Activated CD4-positive, alpha-beta T cell treated with anti-CD3 and anti-CD28 coated beads, Interleukin-2, Interleukin-6, amounts not matched to agents 100 ng/mL and 50 ng/mL, durations not matched to agents 16 hours and 8 hours (primary cell): ENCODE measurements around the gene RNF121.

Experiments used
- DNase-seq: peaks from one replicate; pipeline ENCODE4 v3.0.0-alpha.2; 2020

The RNF121 gene

DNA sequence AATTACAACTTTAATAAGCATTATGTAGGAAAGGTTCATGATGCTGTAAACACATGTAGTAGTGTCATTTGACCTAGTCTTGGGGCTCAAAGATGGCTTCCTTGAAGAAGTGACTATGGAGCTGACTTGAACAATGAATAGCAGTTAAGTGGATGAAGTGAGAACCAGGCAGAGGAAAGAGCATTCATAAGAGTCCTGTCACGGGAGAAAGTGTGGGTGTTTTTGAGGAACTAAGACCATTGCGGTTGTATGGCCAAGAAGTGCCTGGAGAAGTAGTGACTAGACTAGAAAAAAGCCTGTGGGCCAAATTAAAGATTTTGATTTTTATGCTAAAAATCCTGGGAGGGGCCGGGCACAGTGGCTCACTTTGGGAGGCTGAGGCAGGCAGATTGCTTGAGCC, 62.6 kb downstream of the RNF121 start:
- DNase-seq, result no peak

DNA sequence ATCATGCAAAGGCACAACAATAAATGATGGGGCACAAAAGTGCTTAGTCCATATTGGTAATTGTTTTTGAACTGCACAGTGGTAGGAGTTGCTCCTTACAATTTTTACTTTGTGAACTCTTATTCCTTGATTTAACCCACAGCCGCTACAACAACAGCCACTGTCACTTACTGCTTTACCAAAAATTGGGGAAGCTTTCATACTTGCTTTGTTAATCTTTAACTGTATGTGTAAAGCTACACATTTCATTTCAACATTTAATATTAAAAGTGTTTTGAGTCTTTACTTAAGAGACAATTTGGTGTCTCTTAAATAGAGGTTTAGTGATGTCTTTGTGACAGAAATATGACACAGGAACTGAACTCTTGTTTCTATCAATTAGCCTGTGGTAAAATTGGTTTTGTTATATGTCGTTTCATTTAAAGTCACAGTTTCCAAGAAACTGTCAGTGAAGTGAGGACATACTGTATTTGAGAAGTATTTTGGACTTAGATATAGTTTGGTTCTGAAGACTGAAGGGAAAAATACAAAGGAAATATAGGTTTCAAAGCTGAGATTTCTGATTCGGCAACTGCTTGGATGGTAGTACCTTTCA, 63.4 kb downstream of the RNF121 start:
- no peak for DNase-seq

DNA sequence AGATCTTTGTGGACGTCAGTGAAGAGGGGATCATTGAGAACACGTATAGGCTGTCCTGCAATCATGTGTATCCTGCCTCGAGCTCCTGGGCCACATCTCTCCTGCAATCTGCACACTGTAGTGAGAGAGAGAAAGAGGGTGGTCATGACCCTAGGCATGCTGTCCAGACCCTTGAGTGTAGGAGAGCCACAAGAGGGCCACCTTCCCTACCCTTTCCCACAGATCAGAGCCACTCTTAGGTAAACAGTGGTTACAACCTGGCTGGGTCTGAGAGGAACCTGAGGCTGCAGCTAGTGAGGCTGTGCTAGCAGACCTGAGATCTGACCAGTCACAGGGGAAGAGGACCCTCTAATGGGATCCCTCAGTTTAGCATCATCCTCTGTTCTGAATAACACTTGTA, 65.9 kb downstream of the RNF121 start:
- DNase-seq, result no peak

DNA sequence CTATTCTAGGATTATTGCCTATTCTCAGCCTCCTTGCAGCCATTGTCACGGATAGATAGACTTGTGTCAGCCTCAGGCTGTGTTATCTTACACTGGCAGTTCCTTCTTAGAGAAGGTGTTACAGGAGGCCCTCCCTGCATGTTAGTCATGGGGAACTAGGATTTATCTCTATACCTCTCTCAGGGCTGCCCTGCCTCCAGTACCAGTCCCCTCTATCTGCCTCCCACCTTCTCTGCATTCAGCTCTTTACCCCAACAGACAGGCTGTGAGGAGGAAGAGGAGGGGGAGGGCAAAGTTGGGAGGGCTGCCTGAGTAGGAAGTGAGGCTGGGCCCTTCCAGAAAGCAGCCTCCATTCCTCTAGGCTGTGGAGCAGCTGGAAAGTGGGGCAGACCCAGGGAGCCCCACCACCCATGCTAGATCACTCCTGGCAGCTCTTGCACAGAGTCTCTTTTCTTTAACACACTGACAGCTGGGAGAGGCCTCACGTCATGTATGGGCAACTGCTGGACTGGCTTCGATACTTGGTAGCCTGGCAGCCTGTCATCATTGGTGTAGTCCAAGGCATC, 67.0 kb downstream of the RNF121 start:
- DNase-seq, result no peak

DNA sequence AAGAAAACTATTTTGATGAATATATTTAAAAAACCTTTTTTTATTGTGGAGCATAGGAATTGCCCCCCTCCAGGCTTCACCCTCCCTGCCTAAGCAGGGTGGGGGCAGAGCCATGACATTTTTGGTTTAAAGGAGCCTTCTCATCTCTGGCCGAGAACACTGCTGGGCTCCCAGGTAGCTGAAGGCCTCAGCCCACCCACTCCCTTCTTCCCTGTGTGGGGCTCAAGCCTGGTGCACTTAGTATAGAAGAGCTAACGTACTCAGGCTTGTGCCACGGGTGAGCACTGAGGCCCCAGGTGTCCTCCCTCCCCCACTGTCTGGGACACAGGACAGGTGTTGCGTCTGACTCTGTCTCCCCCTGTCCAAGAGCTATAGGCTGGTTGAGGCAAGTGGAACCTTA, 67.7 kb downstream of the RNF121 start:
- DNase-seq, result no peak

DNA sequence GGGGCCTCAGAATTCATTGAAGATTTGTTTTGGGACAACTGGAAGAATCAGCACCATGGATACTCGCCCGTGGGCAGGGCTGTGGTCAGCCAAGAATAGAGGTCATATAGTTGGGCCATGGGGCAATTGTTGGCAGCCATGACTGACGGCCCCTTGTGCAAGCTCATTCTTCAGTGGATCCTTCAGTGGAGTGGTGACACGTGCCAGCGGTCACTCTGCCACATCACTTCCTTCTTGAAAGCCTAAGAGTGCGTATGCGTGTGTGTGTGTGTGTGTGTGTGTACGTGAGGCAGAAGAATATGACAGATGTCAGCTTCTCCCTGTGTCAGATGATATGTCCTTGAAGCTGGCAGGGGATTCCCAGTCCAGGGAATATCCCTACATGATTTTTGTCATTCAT, 68.1 kb downstream of the RNF121 start:
- DNase-seq, result no peak

DNA sequence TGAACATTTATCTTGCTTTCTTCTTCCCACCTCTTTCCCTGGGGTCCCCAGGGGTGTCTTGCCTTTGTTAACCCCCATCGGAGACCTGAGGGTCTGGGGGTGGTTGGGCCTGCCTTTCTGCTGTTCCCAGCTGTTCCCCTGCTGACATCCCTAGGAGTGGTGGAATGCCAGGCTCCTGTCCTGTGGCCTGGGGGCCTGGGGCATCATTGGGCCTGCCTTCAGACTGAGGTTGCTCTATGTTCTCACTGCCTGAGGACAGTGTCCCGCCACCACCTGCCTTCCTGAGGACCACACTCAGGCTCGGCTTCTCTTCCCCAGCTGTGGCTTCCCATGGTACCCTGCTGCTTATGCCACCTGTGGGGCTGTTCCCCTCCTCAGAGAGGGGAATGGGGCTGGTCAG, 68.7 kb downstream of the RNF121 start:
- no peak for DNase-seq

DNA sequence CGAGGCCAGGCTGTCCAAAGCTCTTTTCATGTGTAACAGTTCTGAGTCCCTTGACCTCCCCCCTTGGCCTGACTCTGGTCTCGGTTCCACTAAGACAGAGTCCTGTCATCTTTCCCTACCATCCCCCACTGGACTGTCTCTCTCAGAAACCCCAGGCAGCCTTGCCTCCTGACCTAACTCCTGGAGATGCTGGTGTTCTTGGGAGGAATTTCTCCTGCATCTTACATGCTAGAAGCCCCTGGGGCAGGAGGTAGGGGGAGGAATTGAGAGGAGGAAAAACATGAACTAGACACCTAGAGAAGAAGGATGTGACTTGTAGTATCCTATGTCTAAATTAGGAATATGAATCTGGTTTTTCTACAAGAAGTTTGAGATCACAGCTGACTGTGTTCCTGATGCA, 69.2 kb downstream of the RNF121 start:
- DNase-seq, result no peak

DNA sequence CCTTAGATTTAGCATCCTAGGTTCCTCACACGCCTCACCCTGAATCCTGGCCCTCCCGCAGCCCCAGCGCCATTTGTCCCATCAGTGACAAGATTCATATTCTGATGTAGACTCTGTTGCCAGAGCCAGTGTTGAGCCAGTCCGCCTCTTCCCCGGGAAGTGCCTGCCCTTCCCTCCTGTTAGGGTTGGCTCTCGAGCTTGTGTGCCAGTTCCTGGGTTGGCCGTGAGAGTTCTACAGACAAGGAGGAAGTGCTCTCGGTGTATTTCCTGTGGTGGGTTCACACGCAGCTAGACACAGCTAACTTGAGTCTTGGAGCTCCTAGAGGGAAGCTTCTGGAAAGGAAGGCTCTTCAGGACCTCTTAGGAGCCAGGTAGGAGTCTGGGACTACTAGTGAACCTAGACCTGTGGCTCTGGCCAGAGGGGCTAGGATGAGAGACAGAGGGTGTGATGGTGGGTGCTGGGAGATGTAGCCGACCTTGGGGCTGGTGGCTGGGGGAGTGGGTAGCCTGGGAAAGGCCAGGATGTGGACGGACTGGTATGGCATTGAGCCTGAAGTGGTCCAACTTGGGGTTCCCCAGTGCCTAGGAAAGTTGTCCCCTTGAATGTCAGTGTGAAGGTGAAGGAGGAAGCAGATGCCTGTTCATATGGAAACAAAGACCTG, 69.9 kb downstream of the RNF121 start, which contains the start of gene IL18BP:
Gene IL18BP, plus strand, starts transcription at position 261 of the 662 bp plus-strand sequence. CDS start 1,076 bp downstream, outside the sequence.
- peak; percentile 55 for DNase-seq

DNA sequence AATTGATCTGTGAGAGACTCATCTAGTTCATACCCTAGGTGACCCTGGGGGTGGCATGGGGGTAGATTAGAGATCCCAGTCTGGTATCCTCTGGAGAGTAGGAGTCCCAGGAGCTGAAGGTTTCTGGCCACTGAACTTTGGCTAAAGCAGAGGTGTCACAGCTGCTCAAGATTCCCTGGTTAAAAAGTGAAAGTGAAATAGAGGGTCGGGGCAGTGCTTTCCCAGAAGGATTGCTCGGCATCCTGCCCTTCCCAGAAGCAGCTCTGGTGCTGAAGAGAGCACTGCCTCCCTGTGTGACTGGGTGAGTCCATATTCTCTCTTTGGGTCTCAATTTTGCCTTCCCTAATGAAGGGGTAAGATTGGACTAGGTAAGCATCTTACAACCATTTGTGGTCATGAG, 70.5 kb downstream of the RNF121 start:
- DNase-seq, result no peak

DNA sequence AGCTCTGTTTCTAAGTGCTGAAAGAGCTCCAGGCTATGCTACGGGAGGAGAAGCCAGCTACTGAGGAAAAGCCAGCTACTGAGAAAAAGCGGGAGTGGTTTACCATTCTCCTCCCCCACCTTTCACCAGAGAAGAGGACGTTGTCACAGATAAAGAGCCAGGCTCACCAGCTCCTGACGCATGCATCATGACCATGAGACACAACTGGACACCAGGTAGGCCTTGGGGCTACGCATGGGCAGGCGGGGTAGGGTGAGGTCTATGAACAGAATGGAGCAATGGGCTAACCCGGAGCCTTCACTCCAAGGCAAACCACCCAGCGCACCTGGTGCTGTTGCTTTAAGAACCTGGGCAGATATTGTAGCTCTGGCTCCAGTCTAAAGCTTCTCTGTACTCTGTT, 71.0 kb downstream of the RNF121 start:
- no peak for DNase-seq

DNA sequence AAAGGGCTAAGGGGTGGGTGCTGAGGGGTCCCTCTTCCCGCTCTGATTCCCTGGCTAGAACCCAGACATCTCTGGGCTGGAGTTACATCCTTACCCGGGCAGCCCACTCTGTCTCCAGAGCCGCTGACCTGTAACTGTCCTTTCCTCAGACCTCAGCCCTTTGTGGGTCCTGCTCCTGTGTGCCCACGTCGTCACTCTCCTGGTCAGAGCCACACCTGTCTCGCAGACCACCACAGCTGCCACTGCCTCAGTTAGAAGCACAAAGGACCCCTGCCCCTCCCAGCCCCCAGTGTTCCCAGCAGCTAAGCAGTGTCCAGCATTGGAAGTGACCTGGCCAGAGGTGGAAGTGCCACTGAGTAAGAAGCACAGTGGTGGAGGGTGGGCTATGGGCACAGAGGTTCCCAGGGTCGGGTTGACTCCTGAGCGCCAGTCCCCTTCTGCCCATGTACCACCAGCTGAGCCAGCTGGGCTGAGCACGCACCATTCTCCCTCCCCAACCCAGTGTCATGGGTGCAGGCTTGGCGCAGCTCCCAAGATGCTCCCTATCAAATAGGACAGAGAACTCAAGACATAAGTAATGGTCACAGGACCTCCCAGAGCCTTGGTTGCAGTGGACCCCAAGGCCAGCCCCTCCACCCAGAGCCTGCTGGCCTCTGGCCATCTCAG, 71.5 kb downstream of the RNF121 start:
- no peak for DNase-seq

DNA sequence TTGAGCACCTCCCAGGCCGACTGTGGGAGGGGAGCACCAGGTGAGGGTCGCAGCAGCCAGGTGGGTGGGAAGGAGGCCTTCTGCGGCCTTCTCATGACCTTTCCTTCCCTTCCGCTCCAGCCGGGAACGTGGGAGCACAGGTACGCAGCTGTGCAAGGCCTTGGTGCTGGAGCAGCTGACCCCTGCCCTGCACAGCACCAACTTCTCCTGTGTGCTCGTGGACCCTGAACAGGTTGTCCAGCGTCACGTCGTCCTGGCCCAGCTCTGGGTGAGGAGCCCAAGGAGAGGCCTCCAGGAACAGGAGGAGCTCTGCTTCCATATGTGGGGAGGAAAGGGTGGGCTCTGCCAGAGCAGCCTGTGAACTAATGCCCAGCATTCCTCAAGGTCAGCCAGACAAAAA, 72.4 kb downstream of the RNF121 start:
- DNase-seq, result no peak

DNA sequence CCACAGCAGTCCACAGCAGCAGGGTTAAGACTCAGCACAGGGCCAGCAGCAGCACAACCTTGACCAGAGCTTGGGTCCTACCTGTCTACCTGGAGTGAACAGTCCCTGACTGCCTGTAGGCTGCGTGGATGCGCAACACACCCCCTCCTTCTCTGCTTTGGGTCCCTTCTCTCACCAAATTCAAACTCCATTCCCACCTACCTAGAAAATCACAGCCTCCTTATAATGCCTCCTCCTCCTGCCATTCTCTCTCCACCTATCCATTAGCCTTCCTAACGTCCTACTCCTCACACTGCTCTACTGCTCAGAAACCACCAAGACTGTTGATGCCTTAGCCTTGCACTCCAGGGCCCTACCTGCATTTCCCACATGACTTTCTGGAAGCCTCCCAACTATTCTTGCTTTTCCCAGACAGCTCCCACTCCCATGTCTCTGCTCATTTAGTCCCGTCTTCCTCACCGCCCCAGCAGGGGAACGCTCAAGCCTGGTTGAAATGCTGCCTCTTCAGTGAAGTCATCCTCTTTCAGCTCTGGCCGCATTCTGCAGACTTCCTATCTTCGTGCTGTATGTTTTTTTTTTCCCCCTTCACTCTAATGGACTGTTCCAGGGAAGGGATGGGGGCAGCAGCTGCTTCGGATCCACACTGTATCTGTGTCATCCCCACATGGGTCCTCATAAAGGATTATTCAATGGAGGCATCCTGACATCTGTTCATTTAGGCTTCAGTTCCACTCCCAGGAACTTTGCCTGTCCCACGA, 73.2 kb downstream of the RNF121 start:
- DNase-seq, result no peak

DNA sequence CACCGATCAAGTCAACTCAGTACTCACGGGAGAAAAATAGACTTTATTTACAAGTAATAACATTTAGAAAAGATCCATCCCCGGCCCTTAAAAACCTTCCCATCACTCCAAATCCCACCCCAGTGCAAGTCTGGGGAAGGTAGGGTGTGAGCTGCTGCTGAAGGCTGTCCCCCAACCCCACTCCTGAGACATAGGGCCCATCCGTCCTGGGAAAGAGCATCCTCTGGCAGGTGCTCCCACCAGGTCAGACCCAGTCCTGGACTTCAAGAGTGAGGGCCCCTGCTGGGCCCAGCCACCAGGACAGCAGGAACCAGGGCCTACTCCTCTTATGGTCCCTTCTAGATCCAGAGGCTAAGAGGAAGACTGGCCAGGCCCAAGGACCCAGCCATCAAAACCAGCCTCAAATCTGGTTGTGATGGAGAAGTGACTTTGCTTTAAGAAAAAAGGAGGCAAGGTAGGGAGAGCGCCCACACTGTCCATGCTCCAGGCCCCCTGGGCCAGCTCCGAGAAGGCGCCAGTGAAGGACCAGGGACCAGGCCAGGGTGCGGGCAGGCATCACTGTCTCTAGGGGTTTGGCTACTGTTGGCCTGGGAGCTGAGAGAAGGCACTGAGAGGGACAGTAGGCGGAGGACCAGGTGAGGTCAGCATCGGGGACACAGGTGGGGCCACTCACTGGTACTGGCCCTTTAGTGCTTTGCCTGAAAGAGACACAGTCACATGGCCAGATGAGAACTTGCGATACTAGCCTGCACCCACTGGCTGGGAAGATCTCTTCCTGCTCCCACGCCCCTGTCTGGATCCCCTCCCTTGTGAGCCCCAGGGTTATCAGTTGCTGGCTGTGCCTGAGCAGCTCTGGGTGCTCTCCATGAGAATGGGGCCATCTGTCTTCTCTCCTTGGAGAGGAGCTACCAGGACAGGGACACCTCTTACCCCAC, 74.3 kb downstream of the RNF121 start:
- no peak for DNase-seq

DNA sequence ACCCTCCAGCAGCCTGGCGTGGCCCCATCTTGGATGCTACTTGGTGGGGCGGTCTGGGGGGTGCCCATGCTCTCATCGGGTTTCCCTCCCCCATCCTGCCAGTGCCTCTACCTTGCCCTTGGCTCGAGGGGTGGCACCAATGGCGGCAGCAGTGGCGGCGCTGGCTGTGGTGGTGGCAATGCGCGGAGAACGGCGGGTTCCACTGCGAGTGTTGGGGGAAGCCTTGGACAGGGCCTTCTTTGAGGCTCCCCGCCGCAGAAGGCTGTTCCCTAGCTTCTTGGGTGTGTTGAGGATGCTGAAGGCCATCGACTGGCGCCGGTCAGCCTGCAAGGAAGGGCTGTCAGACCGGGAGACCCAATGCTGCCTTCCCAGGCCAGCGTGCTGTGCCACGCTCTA, 74.9 kb downstream of the RNF121 start:
- DNase-seq, result no peak

DNA sequence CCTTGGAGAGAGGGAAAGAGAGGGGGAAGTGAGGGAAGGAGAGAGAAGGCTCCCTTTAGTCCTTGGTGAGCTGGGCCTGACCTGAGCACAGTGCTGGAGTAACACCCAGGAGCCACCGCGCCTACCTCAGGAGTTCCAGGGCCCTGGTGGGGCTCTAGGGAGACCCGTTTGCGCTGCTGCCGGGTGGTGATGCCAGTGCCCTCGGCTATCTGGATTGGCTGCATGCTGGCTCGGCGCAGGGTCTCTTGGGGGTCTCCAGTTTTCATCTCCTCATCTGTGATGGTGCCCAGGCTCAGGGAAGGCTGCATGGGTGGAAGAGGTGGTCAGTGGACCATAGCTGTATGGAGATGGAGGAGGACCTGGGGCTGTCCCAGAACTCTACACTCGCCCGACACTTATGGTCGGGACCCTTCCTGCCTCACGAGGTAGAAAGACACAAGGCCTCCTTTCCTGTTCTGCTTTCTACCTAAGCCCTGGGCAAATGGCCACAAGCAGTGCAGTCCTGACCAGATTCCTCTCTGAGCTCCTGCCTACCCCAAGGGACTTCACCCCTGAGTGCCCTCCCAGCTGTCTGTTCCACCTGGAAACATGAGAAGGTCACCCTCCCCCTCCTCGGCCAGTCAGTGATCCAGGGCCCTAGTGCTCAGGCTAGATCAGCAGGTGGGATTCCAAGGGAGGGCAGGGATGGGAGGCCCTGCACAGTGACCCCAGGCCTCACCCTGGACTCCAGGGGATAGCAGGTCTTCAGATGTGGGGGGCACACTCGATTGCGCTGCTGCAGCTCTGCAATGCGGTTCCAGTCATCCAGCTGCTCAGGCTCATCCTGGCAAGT, 75.9 kb downstream of the RNF121 start:
- DNase-seq, result no peak

DNA sequence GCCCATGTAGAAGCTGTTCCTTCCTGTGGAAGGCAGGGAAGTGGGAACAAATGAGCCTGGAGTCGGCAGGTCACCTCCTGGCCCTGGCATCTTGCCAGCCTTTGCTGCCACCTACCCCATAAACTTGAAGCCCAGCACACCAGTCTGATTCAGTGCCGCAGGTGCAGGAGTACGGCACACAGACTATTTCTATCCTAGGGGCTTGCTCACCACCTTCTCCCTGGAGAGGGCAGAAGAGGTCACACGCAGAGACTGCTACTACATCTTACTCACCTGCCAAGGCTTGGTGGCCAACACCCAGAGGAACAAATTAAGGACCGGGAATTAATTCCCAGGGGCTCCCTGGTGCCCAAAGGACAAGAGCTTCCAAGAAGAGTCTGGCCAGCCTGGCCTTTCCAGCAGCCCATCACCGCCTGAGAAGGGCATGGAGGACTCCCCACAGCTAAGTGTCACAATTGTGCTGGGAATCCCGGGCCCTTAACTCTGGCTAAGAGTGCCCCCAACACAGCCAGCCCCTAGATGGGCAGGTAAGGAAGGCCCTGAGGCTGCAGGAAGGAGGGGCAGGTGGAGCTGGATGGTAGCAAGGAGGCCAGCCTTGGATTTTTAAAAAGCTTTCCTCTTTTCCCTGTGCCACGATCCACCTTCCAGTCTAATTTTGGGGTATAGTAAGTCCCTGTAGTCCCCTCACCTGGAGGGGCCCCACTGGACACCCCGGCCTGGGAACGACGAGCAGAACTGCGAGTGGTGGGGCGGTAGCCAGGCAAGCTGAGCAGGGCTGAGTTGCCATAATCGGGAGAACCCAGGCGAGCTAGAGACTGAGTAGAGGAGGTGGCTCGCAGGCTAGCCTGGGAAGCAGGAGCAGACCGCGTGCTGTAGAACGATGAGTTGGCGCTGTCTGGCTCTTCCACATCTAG, 76.8 kb downstream of the RNF121 start:
- no peak for DNase-seq

DNA sequence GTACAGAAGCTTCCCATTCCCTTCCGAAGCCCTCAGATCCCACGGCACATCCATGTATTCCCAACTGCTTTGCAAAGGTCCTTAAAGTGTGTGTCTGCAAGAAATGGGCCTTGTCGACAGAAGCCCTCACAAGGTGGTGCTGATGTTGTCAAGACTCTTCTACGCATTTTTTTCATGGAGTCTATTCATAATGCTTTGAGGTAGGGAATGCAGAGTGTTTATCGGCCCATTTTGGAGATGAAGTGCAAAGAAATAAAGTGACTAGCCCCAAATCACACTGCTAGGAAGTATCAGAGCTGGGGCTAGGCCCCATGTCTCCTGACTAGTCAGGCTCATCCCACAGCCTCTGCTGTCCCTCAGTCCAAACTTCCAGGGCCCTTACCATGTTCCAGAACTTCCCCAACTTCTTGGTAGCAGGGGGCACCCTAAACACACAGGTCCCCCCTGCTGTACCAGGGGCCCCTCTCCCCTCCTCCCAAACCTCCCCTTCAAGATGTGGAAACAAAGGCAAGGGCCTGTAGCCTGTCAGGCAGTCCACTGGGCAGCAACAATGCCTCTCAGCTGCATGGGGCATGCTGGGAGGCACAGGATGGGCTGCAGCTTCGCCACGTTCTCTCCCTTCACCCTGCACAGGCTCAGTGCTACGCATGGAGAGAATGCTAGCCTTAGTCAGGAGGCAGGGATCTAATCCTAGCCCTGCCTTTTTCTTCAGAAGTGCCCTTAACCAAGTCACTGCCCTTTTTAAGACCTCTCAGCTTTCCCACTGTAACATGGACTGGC, 77.7 kb downstream of the RNF121 start:
- DNase-seq, result no peak
